ENCODE results near the gene SYNGR4. TPM values are rescaled to one million over a fixed set of nuclear protein-coding genes. Genes with fewer than 3 reads are reported as not detected.

The SYNGR4 gene
- polyA plus RNA-seq, 4 donors = 0.39 to 1.2 (median 0.54) TPM

GRCh38 chr19:48340995-48341394 lies 23.2 kb upstream of the SYNGR4 start:
- no peak for DNase-seq (ENCODE audit: low read depth in 4 of 4, low spot score in 3 of 4)

GRCh38 chr19:48341515-48342413 lies 22.4 kb upstream of the SYNGR4 start:
- DNase-seq (ENCODE audit: low read depth in 4 of 4, low spot score in 3 of 4) = no peak

- no peak for DNase-seq (ENCODE audit: low read depth in 4 of 4, low spot score in 3 of 4)
Measured at GRCh38 chr19:48342414-48342738, 21.8 kb upstream of the SYNGR4 start.

GRCh38 chr19:48342841-48343540 lies 21.2 kb upstream of the SYNGR4 start:
- no peak for DNase-seq (ENCODE audit: low read depth in 4 of 4, low spot score in 3 of 4)

- DNase-seq (ENCODE audit: low read depth in 4 of 4, low spot score in 3 of 4) = no peak
Measured at GRCh38 chr19:48344892-48345291, 19.3 kb upstream of the SYNGR4 start.

GRCh38 chr19:48346191-48346590 lies 18.0 kb upstream of the SYNGR4 start:
- no peak for DNase-seq (ENCODE audit: low read depth in 4 of 4, low spot score in 3 of 4)

GRCh38 chr19:48348045-48348444 lies 16.1 kb upstream of the SYNGR4 start:
- no peak for DNase-seq (ENCODE audit: low read depth in 4 of 4, low spot score in 3 of 4)

- no peak for DNase-seq (ENCODE audit: low read depth in 4 of 4, low spot score in 3 of 4)
Measured at GRCh38 chr19:48348737-48349136, 15.4 kb upstream of the SYNGR4 start.

GRCh38 chr19:48350856-48351255 lies 13.3 kb upstream of the SYNGR4 start:
- no peak for DNase-seq (ENCODE audit: low read depth in 4 of 4, low spot score in 3 of 4)

- peak in 1 of 4 donors; percentile 47 for DNase-seq (ENCODE audit: low read depth in 4 of 4, low spot score in 3 of 4)
Measured at GRCh38 chr19:48351341-48351752, 12.8 kb upstream of the SYNGR4 start.

GRCh38 chr19:48353677-48354076 lies 10.5 kb upstream of the SYNGR4 start:
- DNase-seq (ENCODE audit: low read depth in 4 of 4, low spot score in 3 of 4) = no peak

- no peak for DNase-seq (ENCODE audit: low read depth in 4 of 4, low spot score in 3 of 4)
Measured at GRCh38 chr19:48354332-48354992, 9.7 kb upstream of the SYNGR4 start.

GRCh38 chr19:48355365-48355954 lies 8.7 kb upstream of the SYNGR4 start:
- DNase-seq (ENCODE audit: low read depth in 4 of 4, low spot score in 3 of 4) = no peak

- no peak for DNase-seq (ENCODE audit: low read depth in 4 of 4, low spot score in 3 of 4)
Measured at GRCh38 chr19:48359123-48359522, 5.0 kb upstream of the SYNGR4 start.

- DNase-seq (ENCODE audit: low read depth in 4 of 4, low spot score in 3 of 4) = no peak
Measured at GRCh38 chr19:48361912-48362311, 2.3 kb upstream of the SYNGR4 start.

- DNase-seq (ENCODE audit: low read depth in 4 of 4, low spot score in 3 of 4) = peak; percentile 86 to 92 (median 88)
Measured at GRCh38 chr19:48362716-48363499, 1.3 kb upstream of the SYNGR4 start.

GRCh38 chr19:48363500-48363809 lies 712 bp upstream of the SYNGR4 start:
- peak in 1 of 4 donors; percentile 36 for DNase-seq (ENCODE audit: low read depth in 4 of 4, low spot score in 3 of 4)

GRCh38 chr19:48364598-48365348 lies 606 bp downstream of the SYNGR4 start:
- no peak for DNase-seq (ENCODE audit: low read depth in 4 of 4, low spot score in 3 of 4)

- DNase-seq (ENCODE audit: low read depth in 4 of 4, low spot score in 3 of 4) = no peak
Measured at GRCh38 chr19:48365602-48366001, 1.4 kb downstream of the SYNGR4 start.

- no peak for DNase-seq (ENCODE audit: low read depth in 4 of 4, low spot score in 3 of 4)
Measured at GRCh38 chr19:48367855-48368254, 3.7 kb downstream of the SYNGR4 start.
